SJCRH30 (cell line): Measurements from ENCODE around the gene RNU5D-1. TPM values are rescaled to one million over a fixed set of nuclear protein-coding genes. Genes with fewer than 3 reads are reported as not detected.
A peak's percentile ranks its signal among the peaks of the same experiment; 100 is the strongest.
"Not testable (repeated sequence)": the region's sequence is repeated elsewhere in the genome, so short reads cannot be mapped to it uniquely, and the experiment has no call there.

ENCODE experiments used
- DNase-seq, 2 experiments: peaks; one replicate each; pipeline ENCODE4 v3.0.0-alpha.2; 2015 to 2020
- H3K27ac ChIP-seq: fragments of 250-450 bp; sonication (Bioruptor Pico); 2 replicates; pipeline ENCODE4 v1.5.1; 2020; ENCODE audit warnings: mild to moderate bottlenecking, moderate library complexity
- H3K27me3 ChIP-seq: fragments of 250-450 bp; sonication (Bioruptor Pico); 2 replicates; pipeline ENCODE4 v1.5.1; 2020; ENCODE audit warnings: mild to moderate bottlenecking, moderate library complexity
- H3K36me3 ChIP-seq: fragments of 250-450 bp; sonication (Bioruptor Pico); 2 replicates; pipeline ENCODE4 v1.5.1; 2020; ENCODE audit warnings: mild to moderate bottlenecking, moderate library complexity
- H3K4me1 ChIP-seq: fragments of 250-450 bp; sonication (Bioruptor Pico); 2 replicates; pipeline ENCODE4 v1.5.1; 2020; ENCODE audit warnings: mild to moderate bottlenecking, moderate library complexity
- H3K4me3 ChIP-seq: fragments of 250-450 bp; sonication (Bioruptor Pico); 2 replicates; pipeline ENCODE4 v1.5.1; 2020; ENCODE audit warnings: mild to moderate bottlenecking, moderate library complexity
- H3K9me3 ChIP-seq: fragments of 250-450 bp; sonication (Bioruptor Pico); replicated peaks from 2 replicates; pipeline ENCODE4 v1.5.1; 2020; ENCODE audit warnings: mild to moderate bottlenecking, moderate library complexity
- total RNA-seq: library from RNA; depleted of rRNA; stranded (reverse); fragments of >200 nt; shearing (Covaris generic); gene quantifications from 2 replicates; pipeline ENCODE4 v1.2.3, GENCODE V29; 2014

RNU5D-1 gene
- total RNA-seq, 1 experiment from 2014 or later: not detected

GRCh38 chr1:44719318-44719717, 11.7 kb downstream of the RNU5D-1 start:
- Histone ChIP-seq H3K4me1 (no peaks in the 10 kb centered on the region), H3K36me3 (no peaks in the 10 kb centered on the region), H3K27ac (no peak overlapping the region), H3K27me3 (no peaks in the 10 kb centered on the region), H3K9me3 (no peaks in the 10 kb centered on the region), H3K4me3 (no peak overlapping the region)
- DNase-seq: no peak

- no peaks in the 10 kb centered on the region for H3K9me3 ChIP-seq
- no peak overlapping the region for H3K27ac ChIP-seq
- H3K4me1 ChIP-seq: peaks cover 3% of the 10 kb centered on the region; the same call in 1 of the 2 replicates
- H3K4me3 ChIP-seq: no peak overlapping the region
- DNase-seq: no peak
- no peaks in the 10 kb centered on the region for H3K36me3 ChIP-seq
- H3K27me3 ChIP-seq: no peaks in the 10 kb centered on the region
Measured at GRCh38 chr1:44718091-44718490, 12.9 kb downstream of the RNU5D-1 start.

- DNase-seq: no peak
- no peaks in the 10 kb centered on the region for H3K36me3 ChIP-seq
Measured at GRCh38 chr1:44717653-44718052, 13.3 kb downstream of the RNU5D-1 start.

GRCh38 chr1:44717156-44717555, 13.8 kb downstream of the RNU5D-1 start:
- DNase-seq: no peak
- Histone ChIP-seq H3K4me3 (no peak overlapping the region), H3K36me3 (no peaks in the 10 kb centered on the region), H3K9me3 (no peaks in the 10 kb centered on the region), H3K27ac (no peak overlapping the region), H3K27me3 (no peaks in the 10 kb centered on the region), H3K4me1 (peaks cover 3% of the 10 kb centered on the region; the same call in 1 of the 2 replicates)

More at GRCh38 chr1:44717653-44718052, 13.3 kb downstream of the RNU5D-1 start:
- no peaks in the 10 kb centered on the region for H3K27me3 ChIP-seq
- H3K9me3 ChIP-seq: no peaks in the 10 kb centered on the region
- H3K4me1 ChIP-seq: peaks cover 3% of the 10 kb centered on the region; the same call in 1 of the 2 replicates
- H3K4me3 ChIP-seq: no peak overlapping the region
- no peak overlapping the region for H3K27ac ChIP-seq

GRCh38 chr1:44714944-44715571, 15.9 kb downstream of the RNU5D-1 start:
- Histone ChIP-seq H3K4me1 (peaks cover 3% of the 10 kb centered on the region; the same call in 1 of the 2 replicates), H3K27me3 (no peaks in the 10 kb centered on the region), H3K9me3 (no peaks in the 10 kb centered on the region), H3K4me3 (no peak overlapping the region), H3K36me3 (no peaks in the 10 kb centered on the region), H3K27ac (no peak overlapping the region)
- DNase-seq: peak; percentile 56 to 85

GRCh38 chr1:44714532-44714931, 16.4 kb downstream of the RNU5D-1 start:
- DNase-seq: no peak
- Histone ChIP-seq H3K36me3 (no peaks in the 10 kb centered on the region), H3K4me1 (peaks cover 3% of the 10 kb centered on the region; the same call in 1 of the 2 replicates)

GRCh38 chr1:44713321-44713781, 17.6 kb downstream of the RNU5D-1 start:
- no peaks in the 10 kb centered on the region for H3K36me3 ChIP-seq
- no peak overlapping the region for H3K27ac ChIP-seq
- no peak overlapping the region for H3K4me3 ChIP-seq
- no peaks in the 10 kb centered on the region for H3K9me3 ChIP-seq
- no peaks in the 10 kb centered on the region for H3K27me3 ChIP-seq
- DNase-seq: peak; percentile 29 to 48
- H3K4me1 ChIP-seq: peaks cover 3% of the 10 kb centered on the region; the same call in 1 of the 2 replicates

More at GRCh38 chr1:44714532-44714931, 16.4 kb downstream of the RNU5D-1 start:
- Histone ChIP-seq H3K27ac (no peak overlapping the region), H3K27me3 (no peaks in the 10 kb centered on the region), H3K9me3 (no peaks in the 10 kb centered on the region), H3K4me3 (no peak overlapping the region)

- no peaks in the 10 kb centered on the region for H3K36me3 ChIP-seq
- H3K4me1 ChIP-seq: peaks cover 1% of the 10 kb centered on the region; the same call in 1 of the 2 replicates
- H3K4me3 ChIP-seq: no peak overlapping the region
- no peaks in the 10 kb centered on the region for H3K9me3 ChIP-seq
- H3K27ac ChIP-seq: no peak overlapping the region
- DNase-seq: peak; percentile 45 to 76
- H3K27me3 ChIP-seq: peaks cover 4% of the 10 kb centered on the region
Measured at GRCh38 chr1:44707959-44708831, 22.8 kb downstream of the RNU5D-1 start.

GRCh38 chr1:44707112-44707881, 23.7 kb downstream of the RNU5D-1 start:
- DNase-seq: no peak
- no peak overlapping the region for H3K27ac ChIP-seq

GRCh38 chr1:44705938-44706337, 25.0 kb downstream of the RNU5D-1 start:
- Histone ChIP-seq H3K4me1 (no peaks in the 10 kb centered on the region), H3K9me3 (no peaks in the 10 kb centered on the region), H3K27me3 (peaks cover 4% of the 10 kb centered on the region), H3K4me3 (no peak overlapping the region), H3K27ac (no peak overlapping the region), H3K36me3 (no peaks in the 10 kb centered on the region)
- DNase-seq: no peak

More at GRCh38 chr1:44707112-44707881, 23.7 kb downstream of the RNU5D-1 start:
- H3K9me3 ChIP-seq: no peaks in the 10 kb centered on the region
- no peaks in the 10 kb centered on the region for H3K36me3 ChIP-seq
- H3K4me3 ChIP-seq: no peak overlapping the region
- H3K27me3 ChIP-seq: peaks cover 4% of the 10 kb centered on the region
- no peaks in the 10 kb centered on the region for H3K4me1 ChIP-seq

- Histone ChIP-seq H3K4me3 (no peak overlapping the region), H3K27me3 (peaks cover 4% of the 10 kb centered on the region), H3K27ac (no peak overlapping the region), H3K9me3 (no peaks in the 10 kb centered on the region), H3K36me3 (no peaks in the 10 kb centered on the region), H3K4me1 (no peaks in the 10 kb centered on the region)
- no peak for DNase-seq
Measured at GRCh38 chr1:44705470-44705869, 25.5 kb downstream of the RNU5D-1 start.

GRCh38 chr1:44701141-44701573, 29.8 kb downstream of the RNU5D-1 start:
- DNase-seq: no peak
- H3K4me3 ChIP-seq: no peak overlapping the region
- no peaks in the 10 kb centered on the region for H3K4me1 ChIP-seq
- H3K27ac ChIP-seq: no peak overlapping the region
- H3K9me3 ChIP-seq: no peaks in the 10 kb centered on the region
- peaks cover 4% of the 10 kb centered on the region for H3K27me3 ChIP-seq
- no peaks in the 10 kb centered on the region for H3K36me3 ChIP-seq

- Histone ChIP-seq H3K27ac (no peak overlapping the region), H3K27me3 (peaks cover 7% of the 10 kb centered on the region), H3K4me1 (no peaks in the 10 kb centered on the region), H3K36me3 (no peaks in the 10 kb centered on the region), H3K9me3 (no peaks in the 10 kb centered on the region), H3K4me3 (no peak overlapping the region)
- no peak for DNase-seq
Measured at GRCh38 chr1:44700573-44700972, 30.4 kb downstream of the RNU5D-1 start.

- H3K27me3 ChIP-seq, H3K9me3 ChIP-seq, H3K4me1 ChIP-seq, H3K4me3 ChIP-seq, H3K36me3 ChIP-seq, H3K27ac ChIP-seq, DNase-seq: not testable (repeated sequence)
Measured at GRCh38 chr1:44699375-44699774, 31.6 kb downstream of the RNU5D-1 start.
